DND-41 (cell line): ENCODE measurements around the gene CCAR1.

ENCODE experiments used
- ATAC-seq: fragments of 200-7000 bp; cut with Tn5 transposase; 3 replicates; pipeline ENCODE4 v1.9.1; 2021; ENCODE audit warnings: low read depth; ENCODE audit not compliant: insufficient read depth
- DNase-seq: peaks from one replicate; pipeline ENCODE4 v3.0.0-alpha.2; 2020
- H2AFZ ChIP-seq: 2 replicates; pipeline ENCODE4 v1.6.0; 2012; ENCODE audit warnings: low read depth, low read length
- H3K27ac ChIP-seq: 2 replicates; pipeline ENCODE4 v1.5.1; 2012; ENCODE audit warnings: low read length, inconsistent platforms
- H3K27me3 ChIP-seq: fragments of 200-600 bp; sonication (generic); 2 replicates; pipeline ENCODE4 v1.6.0; 2012; ENCODE audit warnings: low read length, mild to moderate bottlenecking, inconsistent platforms; ENCODE audit not compliant: insufficient read depth, poor library complexity
- H3K36me3 ChIP-seq: 2 replicates; pipeline ENCODE4 v1.5.1; 2012; ENCODE audit warnings: low read length, inconsistent platforms; ENCODE audit not compliant: insufficient read depth
- H3K4me1 ChIP-seq: 2 replicates; pipeline ENCODE4 v1.5.1; 2012; ENCODE audit warnings: mild to moderate bottlenecking, low read length; ENCODE audit not compliant: insufficient read depth
- H3K4me2 ChIP-seq: 2 replicates; pipeline ENCODE4 v1.6.0; 2012; ENCODE audit warnings: mild to moderate bottlenecking, moderate library complexity, low read length, inconsistent platforms; ENCODE audit not compliant: insufficient read depth
- H3K4me3 ChIP-seq, 2 experiments: fragments of 200-600 bp in 1 of 2; shearing (Covaris generic) in 1 of 2; 2 replicates each; pipeline ENCODE4 v1.5.1; 2012 to 2016; ENCODE audit warnings: inconsistent platforms in 2 of 2, low read length in 2 of 2, mild to moderate bottlenecking in 2 of 2, low read depth in 1 of 2, moderate library complexity in 1 of 2
- H3K79me2 ChIP-seq: 2 replicates; pipeline ENCODE4 v1.6.0; 2012; ENCODE audit warnings: low read length, inconsistent platforms; ENCODE audit not compliant: insufficient read depth
- H3K9ac ChIP-seq: 2 replicates; pipeline ENCODE4 v1.6.0; 2012; ENCODE audit warnings: low read depth, mild to moderate bottlenecking, inconsistent platforms, low read length, moderate library complexity
- H3K9me3 ChIP-seq: 2 replicates; pipeline ENCODE4 v1.5.1; 2012; ENCODE audit warnings: low read length, moderate library complexity, mild to moderate bottlenecking, inconsistent platforms; ENCODE audit not compliant: insufficient read depth, severe bottlenecking
- H4K20me1 ChIP-seq: 2 replicates; pipeline ENCODE4 v1.6.0; 2012; ENCODE audit warnings: low read length; ENCODE audit not compliant: insufficient read depth
- EZH2 ChIP-seq: IDR thresholded peaks from 3 replicates; pipeline ENCODE4 v1.6.1; 2012; ENCODE audit warnings: borderline replicate concordance, low read depth, mild to moderate bottlenecking, moderate library complexity, low read length, inconsistent platforms; ENCODE audit not compliant: severe bottlenecking
- TF ChIP-seq, protein P1 (sequence below): IDR thresholded peaks from 2 replicates; pipeline ENCODE4 v1.5.1; 2012; ENCODE audit warnings: borderline replicate concordance, low read length, moderate library complexity, mild to moderate bottlenecking; ENCODE audit not compliant: poor library complexity, severe bottlenecking; ENCODE audit errors: extremely low read depth

Gene CCAR1

DNA sequence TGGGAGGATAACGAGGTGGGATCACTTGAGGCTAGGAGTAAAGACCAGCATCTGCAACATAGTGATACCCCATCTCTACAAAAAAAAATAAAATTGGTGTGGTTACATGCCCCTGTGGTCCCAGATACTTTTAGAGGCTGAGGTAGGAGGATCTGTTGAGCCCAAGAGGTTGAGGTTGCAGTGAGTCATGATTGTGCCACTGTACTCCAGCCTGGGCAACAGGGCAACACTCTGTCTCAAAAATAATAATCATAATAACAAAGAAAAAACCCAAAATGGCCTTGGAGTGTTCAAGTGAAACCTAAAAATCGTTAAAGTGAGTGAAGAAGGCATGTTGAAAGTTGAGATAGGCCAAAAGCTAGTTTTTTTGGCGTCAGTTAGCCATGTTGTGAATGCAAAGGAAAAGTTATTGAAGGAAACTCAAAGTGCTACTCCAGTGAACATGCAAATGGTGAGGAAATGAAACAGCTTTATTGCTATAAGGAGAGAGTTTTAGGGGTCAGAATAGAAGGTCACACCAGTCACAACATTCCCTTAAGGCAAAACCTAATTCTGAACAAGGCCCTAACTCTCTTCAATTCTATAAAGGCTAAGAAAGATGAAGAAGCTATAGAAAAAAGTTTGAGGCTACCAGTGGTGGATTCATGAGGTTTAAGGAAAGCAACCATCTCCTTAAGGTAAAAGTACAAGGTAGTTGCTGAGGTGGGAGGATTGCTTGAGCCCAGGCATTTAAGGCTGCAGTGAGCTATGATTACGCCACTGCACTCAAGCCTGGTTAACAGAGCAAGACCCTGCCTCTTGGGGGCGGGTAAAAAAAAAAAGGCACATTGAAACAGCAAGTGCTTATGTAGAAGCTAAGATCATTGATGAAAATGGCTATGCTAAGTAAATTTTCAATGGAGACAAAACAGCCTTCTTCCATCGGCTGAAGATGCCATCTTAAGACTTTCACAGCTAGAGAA lies 60.9 kb downstream of the CCAR1 start:
- 0 out of 2 replicates have a peak, but pooled peaks cover under 1% of the 10 kb centered on the region for H3K79me2 ChIP-seq
- no peak overlapping the region for H3K4me2 ChIP-seq
- H3K27ac ChIP-seq: no peak overlapping the region
- TF ChIP-seq, protein P1, sequence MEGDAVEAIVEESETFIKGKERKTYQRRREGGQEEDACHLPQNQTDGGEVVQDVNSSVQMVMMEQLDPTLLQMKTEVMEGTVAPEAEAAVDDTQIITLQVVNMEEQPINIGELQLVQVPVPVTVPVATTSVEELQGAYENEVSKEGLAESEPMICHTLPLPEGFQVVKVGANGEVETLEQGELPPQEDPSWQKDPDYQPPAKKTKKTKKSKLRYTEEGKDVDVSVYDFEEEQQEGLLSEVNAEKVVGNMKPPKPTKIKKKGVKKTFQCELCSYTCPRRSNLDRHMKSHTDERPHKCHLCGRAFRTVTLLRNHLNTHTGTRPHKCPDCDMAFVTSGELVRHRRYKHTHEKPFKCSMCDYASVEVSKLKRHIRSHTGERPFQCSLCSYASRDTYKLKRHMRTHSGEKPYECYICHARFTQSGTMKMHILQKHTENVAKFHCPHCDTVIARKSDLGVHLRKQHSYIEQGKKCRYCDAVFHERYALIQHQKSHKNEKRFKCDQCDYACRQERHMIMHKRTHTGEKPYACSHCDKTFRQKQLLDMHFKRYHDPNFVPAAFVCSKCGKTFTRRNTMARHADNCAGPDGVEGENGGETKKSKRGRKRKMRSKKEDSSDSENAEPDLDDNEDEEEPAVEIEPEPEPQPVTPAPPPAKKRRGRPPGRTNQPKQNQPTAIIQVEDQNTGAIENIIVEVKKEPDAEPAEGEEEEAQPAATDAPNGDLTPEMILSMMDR: no peak
- TF ChIP-seq EZH2: no peak
- H3K27me3 ChIP-seq: no peaks in the 10 kb centered on the region
- H3K4me3 ChIP-seq: no peak overlapping the region
- peaks cover 90% of the 10 kb centered on the region for H3K36me3 ChIP-seq
- DNase-seq (no peak), ATAC-seq (no peak)
- H3K9me3 ChIP-seq: no peaks in the 10 kb centered on the region
- no peak overlapping the region for H3K9ac ChIP-seq
- no peaks in the 10 kb centered on the region for H4K20me1 ChIP-seq
- H3K4me1 ChIP-seq: no peaks in the 10 kb centered on the region
- no peak overlapping the region for H2AFZ ChIP-seq

DNA sequence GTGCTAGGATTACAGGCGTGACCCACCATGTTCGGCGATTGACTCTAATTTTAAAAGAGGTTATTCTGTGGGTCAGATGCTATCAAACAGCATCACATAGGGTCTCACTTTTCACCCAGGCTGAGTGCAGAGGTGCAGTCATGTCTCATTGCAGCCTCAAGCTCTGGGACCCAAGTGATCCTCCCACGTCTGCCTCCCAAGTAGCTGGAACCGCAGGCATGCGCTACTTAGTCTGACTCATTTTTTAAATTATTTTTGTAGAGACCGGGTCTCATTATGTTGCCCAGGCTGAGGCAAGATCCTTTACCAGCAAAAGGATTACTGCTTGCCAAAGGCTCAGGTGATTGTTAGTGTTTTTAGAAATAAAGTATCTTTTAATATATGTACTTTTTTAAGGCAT lies 63.4 kb downstream of the CCAR1 start:
- no peaks in the 10 kb centered on the region for H3K27me3 ChIP-seq
- H2AFZ ChIP-seq: no peak overlapping the region
- H3K27ac ChIP-seq: no peak overlapping the region
- no peak for DNase-seq
- H3K9me3 ChIP-seq: no peaks in the 10 kb centered on the region
- TF ChIP-seq, protein P1: no peak
- TF ChIP-seq EZH2: no peak
- no peak overlapping the region for H3K9ac ChIP-seq
- H3K4me2 ChIP-seq: no peak overlapping the region
- H3K4me3 ChIP-seq: no peak overlapping the region
- peaks cover 89% of the 10 kb centered on the region for H3K36me3 ChIP-seq
- H4K20me1 ChIP-seq: no peaks in the 10 kb centered on the region
- no peaks in the 10 kb centered on the region for H3K4me1 ChIP-seq
- no peak for ATAC-seq
- H3K79me2 ChIP-seq: no peaks in the 10 kb centered on the region

DNA sequence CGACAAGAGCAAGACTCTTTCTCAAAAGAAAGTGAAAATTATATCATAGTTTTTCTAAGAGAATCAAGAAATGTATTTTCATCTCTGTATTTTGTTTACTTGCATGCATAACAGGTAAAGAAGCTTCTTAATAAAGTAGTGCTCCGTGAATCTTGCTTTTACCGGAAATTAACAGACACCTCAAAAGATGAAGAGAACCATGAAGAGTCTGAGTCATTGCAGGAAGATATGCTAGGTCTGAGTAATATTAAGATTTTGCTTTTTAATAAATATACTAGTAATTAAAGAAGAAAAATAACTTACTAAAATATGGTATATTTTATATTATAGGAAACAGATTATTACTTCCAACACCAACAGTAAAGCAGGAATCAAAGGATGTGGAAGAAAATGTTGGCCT lies 66.8 kb downstream of the CCAR1 start:
- H3K9me3 ChIP-seq: no peaks in the 10 kb centered on the region
- ATAC-seq (no peak), DNase-seq (no peak)
- no peaks in the 10 kb centered on the region for H3K79me2 ChIP-seq
- H3K4me2 ChIP-seq: no peak overlapping the region
- H3K9ac ChIP-seq: no peak overlapping the region
- no peak overlapping the region for H3K27ac ChIP-seq
- TF ChIP-seq, protein P1: no peak
- no peak for TF ChIP-seq EZH2
- H2AFZ ChIP-seq: no peak overlapping the region
- H3K4me1 ChIP-seq: no peaks in the 10 kb centered on the region
- no peaks in the 10 kb centered on the region for H4K20me1 ChIP-seq
- H3K4me3 ChIP-seq: no peak overlapping the region
- H3K27me3 ChIP-seq: no peaks in the 10 kb centered on the region
- peaks cover 89% of the 10 kb centered on the region for H3K36me3 ChIP-seq
